GM12892 (cell line): ENCODE measurements around the gene GP5.

ENCODE experiments used
- DNase-seq: peaks from one replicate; pipeline ENCODE4 v3.0.0; 2011; ENCODE audit not compliant: insufficient read length
- FAIRE-seq: peaks from 2 replicates; lab custom pipeline; 2011; peaks lifted over from hg19 to GRCh38; lab: Jason Lieb, UNC
- POLR2A ChIP-seq: IDR thresholded peaks from 2 replicates; pipeline ENCODE4 v1.6.1; 2011; ENCODE audit warnings: low read depth, low read length, control low read depth
- POLR2AphosphoS5 ChIP-seq: IDR thresholded peaks from 2 replicates; pipeline ENCODE4 v1.6.1; 2011; ENCODE audit warnings: low read depth, low read length, control low read depth
- TAF1 ChIP-seq: IDR thresholded peaks from 2 replicates; pipeline ENCODE4 v1.6.1; 2011; ENCODE audit warnings: low read depth, mild to moderate bottlenecking, control low read depth, low read length, borderline replicate concordance

GP5 gene

DNA sequence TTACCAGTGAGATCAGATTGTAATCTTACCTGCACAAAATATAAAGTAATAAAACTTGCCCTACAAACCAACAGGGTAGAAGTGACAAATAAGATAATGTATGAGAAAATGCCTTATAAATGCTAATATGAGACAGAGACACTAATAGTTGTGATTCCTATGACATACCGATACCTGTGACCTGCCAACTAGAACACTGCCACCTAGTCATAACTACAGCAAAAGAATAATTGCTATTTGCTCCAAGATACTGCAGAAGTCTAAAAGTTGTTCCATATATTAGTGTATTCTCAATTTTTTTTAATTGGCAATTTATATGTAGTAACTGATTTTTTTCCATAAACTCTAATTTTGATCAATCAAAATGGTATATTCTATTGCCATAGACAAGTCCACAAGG lies 25.3 kb upstream of the GP5 start:
- TF ChIP-seq TAF1 (no peak), POLR2A (no peak), POLR2AphosphoS5 (no peak)
- FAIRE-seq, result no peak
- DNase-seq, result no peak

- DNase-seq (no peak), FAIRE-seq (no peak)
- TF ChIP-seq POLR2A (no peak), POLR2AphosphoS5 (no peak), TAF1 (no peak)
Measured at GRCh38 chr3:194423317-194423716, 24.3 kb upstream of the GP5 start.

DNA sequence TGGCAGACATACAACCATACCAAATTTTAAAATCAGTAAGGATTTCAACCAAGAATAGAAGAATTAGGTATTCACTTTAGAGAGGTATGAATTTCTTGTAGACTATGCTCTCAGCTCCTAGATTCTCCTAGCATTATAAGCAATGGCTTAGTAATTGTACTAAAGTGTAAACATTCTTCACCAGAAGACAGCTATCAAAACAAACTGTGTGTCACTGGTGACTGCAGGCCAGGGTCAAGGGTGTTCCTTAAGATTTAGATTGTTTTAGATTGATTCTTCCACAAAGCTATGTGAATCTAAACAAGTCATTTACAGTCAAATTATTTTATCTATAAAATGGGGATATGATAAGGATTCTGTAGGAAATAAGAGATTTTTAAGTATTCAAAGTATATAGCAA lies 23.1 kb upstream of the GP5 start:
- no peak for DNase-seq
- TF ChIP-seq POLR2AphosphoS5 (no peak), POLR2A (no peak)
- no peak for FAIRE-seq

DNA sequence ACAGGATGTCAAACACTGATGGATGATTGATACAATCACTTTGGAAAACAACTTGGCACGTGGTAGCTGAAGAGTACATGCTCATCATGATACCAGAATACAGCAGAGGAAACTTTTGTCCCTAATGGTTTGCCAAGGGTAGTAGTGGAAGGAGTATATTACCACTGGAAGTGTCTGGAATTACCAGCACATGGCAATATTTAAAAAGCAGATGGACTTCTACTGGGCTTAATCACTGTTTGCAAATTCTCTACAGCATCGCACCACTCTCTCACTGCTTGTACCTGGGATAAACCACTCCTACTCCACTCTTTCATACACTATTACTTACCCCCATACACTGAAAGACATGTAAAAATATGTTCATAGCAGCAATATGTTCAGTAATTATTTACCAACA lies 19.6 kb upstream of the GP5 start:
- no peak for FAIRE-seq
- no peak for TF ChIP-seq POLR2AphosphoS5
- no peak for TF ChIP-seq TAF1
- TF ChIP-seq POLR2A, result no peak
- DNase-seq, result no peak

DNA sequence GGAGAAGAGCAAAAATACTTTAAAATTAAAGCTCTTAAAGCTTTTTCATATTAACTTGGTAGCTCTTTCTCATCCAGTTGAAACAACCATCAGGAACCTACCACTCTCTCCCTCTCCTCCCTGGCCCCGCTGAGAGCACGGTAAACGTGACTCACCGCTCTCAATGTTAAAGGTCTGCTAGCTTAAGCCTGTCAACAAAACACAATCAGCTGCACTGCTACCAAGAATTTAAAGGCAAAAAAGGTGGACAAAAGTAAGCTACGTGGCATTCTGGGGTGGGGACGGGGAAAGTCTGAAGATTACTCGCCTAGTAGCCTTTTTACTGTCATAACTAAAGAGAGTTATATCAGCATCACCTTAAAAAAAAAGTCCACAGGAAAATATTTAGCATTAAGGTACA lies 8.4 kb upstream of the GP5 start:
- TF ChIP-seq POLR2A (no peak), TAF1 (no peak), POLR2AphosphoS5 (no peak)
- FAIRE-seq, result no peak
- no peak for DNase-seq

DNA sequence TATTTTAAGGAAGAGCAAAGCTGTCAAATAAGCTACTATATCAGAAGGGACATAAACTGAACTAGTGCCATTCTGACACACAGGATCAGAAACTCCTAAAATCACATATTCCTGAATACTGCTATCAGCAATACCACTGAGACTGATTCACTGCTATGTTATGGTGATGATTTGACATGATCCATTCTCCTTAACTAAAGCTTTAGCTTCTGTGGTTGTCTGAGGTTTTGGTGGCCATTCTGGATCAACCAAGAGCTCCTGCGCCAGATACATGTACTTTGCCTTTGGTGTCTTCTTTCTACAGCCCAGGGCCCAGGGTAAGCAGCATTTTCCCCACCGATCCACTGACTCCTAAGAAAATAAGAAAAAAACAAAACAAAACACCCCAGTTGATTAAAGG lies 6.7 kb upstream of the GP5 start:
- DNase-seq (no peak), FAIRE-seq (no peak)
- TF ChIP-seq TAF1 (no peak), POLR2A (no peak), POLR2AphosphoS5 (no peak)

DNA sequence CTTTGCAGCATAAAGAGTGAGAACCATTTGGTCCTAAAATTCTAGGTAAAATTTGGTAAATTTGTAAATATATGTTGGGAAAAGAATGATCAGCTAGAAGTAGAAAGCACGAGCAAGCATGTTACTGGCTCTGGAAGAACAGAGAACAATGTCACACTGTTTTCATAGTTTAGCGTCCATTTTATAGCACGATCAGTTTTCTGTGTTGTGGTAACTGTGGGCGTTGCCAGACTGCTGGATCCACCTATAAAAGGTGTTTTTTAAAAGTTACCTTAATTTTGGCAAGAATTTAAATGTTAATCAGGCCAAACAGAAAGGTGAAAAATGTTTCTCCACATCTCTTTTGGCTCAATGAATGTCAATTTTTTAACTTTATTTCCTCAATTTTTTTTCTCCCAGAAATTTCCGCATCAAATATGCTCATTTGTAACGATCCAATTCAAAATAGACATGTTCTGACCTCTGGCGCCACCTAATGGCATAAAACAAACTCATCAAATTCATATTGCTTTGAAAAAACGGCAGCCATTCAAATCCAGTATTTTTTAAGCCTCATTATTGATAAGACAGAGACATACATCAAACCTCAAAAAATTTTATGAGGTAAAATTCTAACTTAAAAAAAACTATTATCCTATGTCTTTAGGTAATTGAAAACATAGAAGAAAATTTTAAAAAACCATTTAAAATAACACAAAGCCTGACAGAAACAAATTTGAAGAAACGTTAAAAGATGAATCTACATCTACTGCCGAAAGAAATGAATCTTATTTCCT lies 5.5 kb upstream of the GP5 start:
- TF ChIP-seq POLR2A (no peak), POLR2AphosphoS5 (no peak), TAF1 (no peak)
- DNase-seq (no peak), FAIRE-seq (no peak)

DNA sequence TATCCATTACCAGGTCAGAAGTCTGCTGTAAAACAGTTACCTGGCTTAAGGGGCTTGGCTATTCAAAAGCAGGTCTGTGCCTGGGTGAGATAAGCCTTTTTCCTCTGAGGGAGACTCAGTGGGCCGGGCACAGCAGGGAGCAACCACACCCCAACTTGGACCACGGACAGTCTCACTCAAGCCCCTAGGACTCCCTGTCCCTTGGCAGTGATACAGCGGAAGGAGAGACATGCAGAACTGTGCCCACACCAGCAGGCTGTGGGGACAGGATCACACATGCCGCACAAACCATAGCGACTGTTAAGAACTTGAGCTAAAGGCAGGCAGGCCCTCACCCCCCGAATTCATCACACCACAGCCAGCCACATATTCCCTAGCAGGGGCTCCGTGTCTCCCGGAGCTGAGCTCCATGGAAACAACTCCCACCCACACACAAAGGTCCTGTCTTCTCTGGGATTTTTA lies 2.8 kb upstream of the GP5 start:
- FAIRE-seq (no peak), DNase-seq (no peak)
- TF ChIP-seq POLR2A (peak; percentile 35), POLR2AphosphoS5 (no peak; the same call in 1 of the 2 replicates)

GRCh38 chr3:194401346-194401745 lies 2.3 kb upstream of the GP5 start:
- FAIRE-seq, result no peak
- DNase-seq, result no peak
- no peak for TF ChIP-seq POLR2A
- TF ChIP-seq TAF1, result no peak
- TF ChIP-seq POLR2AphosphoS5, result no peak

DNA sequence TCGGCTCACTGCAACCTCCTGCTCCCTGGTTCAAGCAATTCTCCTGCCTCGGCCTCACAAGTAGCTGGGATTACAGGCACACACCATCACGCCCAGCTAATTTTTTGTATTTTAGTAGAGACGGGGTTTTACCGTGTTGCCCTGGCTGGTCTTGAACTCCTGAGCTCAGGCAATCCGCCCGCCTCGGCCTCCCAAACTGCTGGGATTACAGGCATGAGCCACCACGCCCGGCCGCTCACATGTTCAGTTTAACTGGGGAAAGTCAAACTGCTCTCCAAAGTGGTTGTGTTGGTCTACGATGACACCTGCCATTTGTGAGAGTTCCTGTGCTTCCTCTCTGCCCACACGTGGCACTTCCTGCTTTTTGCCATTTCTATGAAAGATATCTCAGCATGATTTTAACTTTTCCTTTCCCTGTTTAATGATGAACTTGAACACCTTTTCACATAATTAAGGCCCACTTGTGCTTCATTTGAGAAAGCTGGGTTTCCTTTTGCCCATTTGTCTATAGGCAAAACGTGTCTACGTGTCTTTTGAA lies 877 bp upstream of the GP5 start:
- FAIRE-seq, result no peak
- no peak for DNase-seq
- TF ChIP-seq POLR2AphosphoS5 (no peak), TAF1 (no peak), POLR2A (no peak)

DNA sequence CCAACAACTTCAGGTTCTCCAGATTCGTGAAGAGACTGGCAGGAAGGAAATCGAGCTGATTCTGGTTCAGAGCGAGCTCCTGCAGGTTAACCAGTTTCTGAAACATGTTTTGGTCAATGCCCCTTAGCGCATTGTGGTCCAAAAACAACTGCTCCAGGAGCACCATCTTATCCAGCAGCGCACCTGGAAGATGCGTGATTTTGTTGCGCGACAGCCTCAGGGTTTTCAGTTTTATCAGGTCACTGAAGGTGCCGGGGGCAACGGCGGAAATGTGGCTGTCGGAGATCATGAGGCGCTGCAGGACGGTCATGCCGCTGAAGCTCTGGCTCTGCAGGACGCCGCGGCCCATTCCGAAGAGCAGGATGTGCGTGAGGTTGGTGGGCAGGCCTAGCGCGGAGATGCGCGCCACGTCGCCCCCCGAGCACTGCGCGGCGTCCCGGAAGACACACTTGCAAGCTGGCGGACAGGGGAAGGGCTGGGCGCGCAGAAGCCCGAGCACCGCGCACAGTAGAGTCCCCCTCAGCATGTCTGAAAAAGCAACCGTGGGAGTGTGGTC lies 1.2 kb downstream of the GP5 start:
- DNase-seq (no peak), FAIRE-seq (no peak)
- TF ChIP-seq POLR2A, result no peak
- no peak for TF ChIP-seq POLR2AphosphoS5
- no peak for TF ChIP-seq TAF1
